Osteocyte (in vitro differentiated cells): Measurements from ENCODE around the gene LIMS2. TPM values are rescaled to one million over a fixed set of nuclear protein-coding genes. Genes with fewer than 3 reads are reported as not detected.
A peak's percentile ranks its signal among the peaks of the same experiment; 100 is the strongest.

Source experiments
- DNase-seq: peaks from one replicate; pipeline ENCODE4 v3.0.0; 2021; ENCODE audit warnings: mixed read lengths; ENCODE audit not compliant: unreplicated experiment; ENCODE audit errors: extremely low spot score
- H3K27ac Mint-ChIP-seq: one replicate; pipeline ENCODE4 v1.8.0; 2021; ENCODE audit warnings: mild to moderate bottlenecking, mixed read lengths; ENCODE audit not compliant: unreplicated experiment
- H3K27me3 Mint-ChIP-seq: one replicate; pipeline ENCODE4 v1.8.0; 2021; ENCODE audit warnings: mixed read lengths; ENCODE audit not compliant: unreplicated experiment
- H3K36me3 Mint-ChIP-seq: one replicate; pipeline ENCODE4 v1.8.0; 2021; ENCODE audit warnings: mixed read lengths; ENCODE audit not compliant: unreplicated experiment
- H3K4me1 Mint-ChIP-seq: one replicate; pipeline ENCODE4 v1.8.0; 2021; ENCODE audit warnings: mixed read lengths; ENCODE audit not compliant: unreplicated experiment
- H3K4me3 Mint-ChIP-seq: one replicate; pipeline ENCODE4 v1.8.0; 2021; ENCODE audit warnings: mild to moderate bottlenecking, moderate library complexity, mixed read lengths; ENCODE audit not compliant: unreplicated experiment
- H3K9me3 Mint-ChIP-seq: one replicate; pipeline ENCODE4 v1.8.0; 2021; ENCODE audit warnings: mixed read lengths; ENCODE audit not compliant: unreplicated experiment
- total RNA-seq: library from RNA; stranded (reverse); gene quantifications from 2 replicates; pipeline ENCODE4 v1.2.1, GENCODE V29; 2021
- TF ChIP-seq, protein P1 (sequence below): fragments of 200-600 bp; sonication (generic); IDR thresholded peaks from 2 replicates; pipeline ENCODE4 v1.5.0; 2021; ENCODE audit warnings: antibody characterized with exemption, mild to moderate bottlenecking, moderate library complexity

The LIMS2 gene
- total RNA-seq, 1 donor from 2014 or later, result 51.0 TPM

- H3K27me3 Mint-ChIP-seq, result no peaks in the 10 kb centered on the region
- H3K36me3 Mint-ChIP-seq, result peaks cover 4% of the 10 kb centered on the region
- H3K9me3 Mint-ChIP-seq, result no peaks in the 10 kb centered on the region
- H3K27ac Mint-ChIP-seq, result peak overlapping the region; percentile 33
- H3K4me1 Mint-ChIP-seq, result peaks cover 35% of the 10 kb centered on the region
- DNase-seq, result no peak
- no peak overlapping the region for H3K4me3 Mint-ChIP-seq
- TF ChIP-seq, protein P1, sequence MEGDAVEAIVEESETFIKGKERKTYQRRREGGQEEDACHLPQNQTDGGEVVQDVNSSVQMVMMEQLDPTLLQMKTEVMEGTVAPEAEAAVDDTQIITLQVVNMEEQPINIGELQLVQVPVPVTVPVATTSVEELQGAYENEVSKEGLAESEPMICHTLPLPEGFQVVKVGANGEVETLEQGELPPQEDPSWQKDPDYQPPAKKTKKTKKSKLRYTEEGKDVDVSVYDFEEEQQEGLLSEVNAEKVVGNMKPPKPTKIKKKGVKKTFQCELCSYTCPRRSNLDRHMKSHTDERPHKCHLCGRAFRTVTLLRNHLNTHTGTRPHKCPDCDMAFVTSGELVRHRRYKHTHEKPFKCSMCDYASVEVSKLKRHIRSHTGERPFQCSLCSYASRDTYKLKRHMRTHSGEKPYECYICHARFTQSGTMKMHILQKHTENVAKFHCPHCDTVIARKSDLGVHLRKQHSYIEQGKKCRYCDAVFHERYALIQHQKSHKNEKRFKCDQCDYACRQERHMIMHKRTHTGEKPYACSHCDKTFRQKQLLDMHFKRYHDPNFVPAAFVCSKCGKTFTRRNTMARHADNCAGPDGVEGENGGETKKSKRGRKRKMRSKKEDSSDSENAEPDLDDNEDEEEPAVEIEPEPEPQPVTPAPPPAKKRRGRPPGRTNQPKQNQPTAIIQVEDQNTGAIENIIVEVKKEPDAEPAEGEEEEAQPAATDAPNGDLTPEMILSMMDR, result no peak
These were observed 5.0 kb downstream of the LIMS2 start for GRCh38 chr2:127670055-127670956.

DNA sequence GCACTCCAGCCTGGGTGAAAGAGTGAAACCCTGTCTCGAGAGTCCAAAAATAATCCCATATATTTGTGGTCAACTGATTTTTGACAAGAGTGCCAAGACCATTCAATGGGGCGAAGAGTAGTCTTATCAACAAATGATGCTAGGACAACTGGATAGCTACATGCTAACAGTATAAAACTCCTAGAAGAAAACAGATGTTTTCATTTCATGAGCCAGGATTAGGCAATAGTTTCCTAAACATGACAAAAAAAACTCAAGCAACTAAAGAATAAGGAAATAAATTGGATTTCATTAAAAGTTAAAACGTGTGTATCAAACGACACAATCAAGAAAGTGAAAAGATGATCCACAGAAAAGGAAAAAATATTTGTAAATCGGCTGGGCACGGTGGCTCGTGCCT, 6.3 kb downstream of the LIMS2 start:
- H3K9me3 Mint-ChIP-seq, result no peaks in the 10 kb centered on the region
- DNase-seq, result no peak
- peaks cover 32% of the 10 kb centered on the region for H3K4me1 Mint-ChIP-seq
- peaks cover 6% of the 10 kb centered on the region for H3K36me3 Mint-ChIP-seq
- no peak overlapping the region for H3K4me3 Mint-ChIP-seq
- H3K27ac Mint-ChIP-seq, result no peak overlapping the region
- TF ChIP-seq, protein P1, result no peak
- H3K27me3 Mint-ChIP-seq, result no peaks in the 10 kb centered on the region

- Mint-ChIP-seq H3K4me1 (peaks cover 38% of the 10 kb centered on the region), H3K36me3 (peaks cover 6% of the 10 kb centered on the region), H3K27me3 (no peaks in the 10 kb centered on the region), H3K9me3 (no peaks in the 10 kb centered on the region), H3K27ac (no peak overlapping the region), H3K4me3 (no peak overlapping the region)
- no peak for DNase-seq
- TF ChIP-seq, protein P1, result no peak
These were observed 9.9 kb downstream of the LIMS2 start for GRCh38 chr2:127665267-127665893.

- no peak overlapping the region for H3K4me3 Mint-ChIP-seq
- no peak for DNase-seq
- no peaks in the 10 kb centered on the region for H3K9me3 Mint-ChIP-seq
- peaks cover 39% of the 10 kb centered on the region for H3K4me1 Mint-ChIP-seq
- no peaks in the 10 kb centered on the region for H3K27me3 Mint-ChIP-seq
- TF ChIP-seq, protein P1, result no peak
- no peak overlapping the region for H3K27ac Mint-ChIP-seq
- H3K36me3 Mint-ChIP-seq, result peaks cover 5% of the 10 kb centered on the region
These were observed 10.5 kb downstream of the LIMS2 start for GRCh38 chr2:127664895-127665225.
